Measurements from ENCODE around the gene DEPP1.

DNA sequence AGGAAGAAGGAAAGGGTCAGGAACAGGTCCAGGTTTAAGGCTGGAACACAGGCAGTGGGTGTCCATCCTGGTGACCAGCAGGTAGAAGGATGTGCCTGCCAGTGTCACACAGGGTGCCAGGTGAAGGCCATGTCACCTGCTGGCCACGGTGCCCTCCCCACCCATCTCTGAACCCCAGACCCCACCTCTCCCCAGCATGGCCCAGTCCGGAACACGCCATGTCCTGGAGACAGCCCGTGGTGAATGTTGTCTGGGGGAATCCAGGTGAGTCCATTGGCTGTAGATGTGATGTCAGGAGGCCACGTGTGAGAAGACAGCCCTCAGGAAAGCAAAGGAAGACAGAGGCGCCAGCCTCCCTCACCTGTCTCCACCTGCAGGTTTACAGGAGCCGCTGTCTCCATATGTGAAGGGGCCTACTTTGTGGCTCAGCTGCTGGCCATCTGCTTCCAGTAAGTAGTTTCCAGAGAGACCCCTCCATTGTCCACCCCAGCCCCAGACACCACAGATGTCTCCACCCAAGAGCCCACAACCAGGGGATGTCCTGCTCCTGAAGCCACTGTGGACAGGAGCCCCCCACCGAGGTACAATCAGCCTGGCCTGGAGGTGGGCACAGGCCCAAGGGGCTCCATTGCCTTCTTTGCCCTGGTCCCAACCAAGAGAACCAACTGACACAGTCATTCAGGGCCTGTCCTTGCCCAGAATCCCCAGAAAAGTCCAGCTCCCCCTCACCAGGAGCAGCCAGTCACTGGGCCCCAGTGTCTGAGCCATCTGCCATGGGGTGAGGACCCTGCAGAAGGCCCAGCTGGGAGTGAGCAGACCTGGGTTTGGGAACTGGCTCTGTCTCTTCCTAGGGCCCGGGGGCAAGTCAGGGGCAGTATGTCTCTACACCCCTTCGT, 46.7 kb downstream of the DEPP1 start:
- TF ChIP-seq, protein P1, sequence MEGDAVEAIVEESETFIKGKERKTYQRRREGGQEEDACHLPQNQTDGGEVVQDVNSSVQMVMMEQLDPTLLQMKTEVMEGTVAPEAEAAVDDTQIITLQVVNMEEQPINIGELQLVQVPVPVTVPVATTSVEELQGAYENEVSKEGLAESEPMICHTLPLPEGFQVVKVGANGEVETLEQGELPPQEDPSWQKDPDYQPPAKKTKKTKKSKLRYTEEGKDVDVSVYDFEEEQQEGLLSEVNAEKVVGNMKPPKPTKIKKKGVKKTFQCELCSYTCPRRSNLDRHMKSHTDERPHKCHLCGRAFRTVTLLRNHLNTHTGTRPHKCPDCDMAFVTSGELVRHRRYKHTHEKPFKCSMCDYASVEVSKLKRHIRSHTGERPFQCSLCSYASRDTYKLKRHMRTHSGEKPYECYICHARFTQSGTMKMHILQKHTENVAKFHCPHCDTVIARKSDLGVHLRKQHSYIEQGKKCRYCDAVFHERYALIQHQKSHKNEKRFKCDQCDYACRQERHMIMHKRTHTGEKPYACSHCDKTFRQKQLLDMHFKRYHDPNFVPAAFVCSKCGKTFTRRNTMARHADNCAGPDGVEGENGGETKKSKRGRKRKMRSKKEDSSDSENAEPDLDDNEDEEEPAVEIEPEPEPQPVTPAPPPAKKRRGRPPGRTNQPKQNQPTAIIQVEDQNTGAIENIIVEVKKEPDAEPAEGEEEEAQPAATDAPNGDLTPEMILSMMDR (IDR thresholded peaks at IDR 0.05) = no peak
- no peak for TF ChIP-seq POLR2AphosphoS5 (IDR thresholded peaks at IDR 0.05)
- no peak for TF ChIP-seq POLR2A (IDR thresholded peaks at IDR 0.05)

All from prostate gland (tissue), 2 donors.